IMR-90 (cell line): Measurements from ENCODE around the gene GPRC5D. TPM values are rescaled to one million over a fixed set of nuclear protein-coding genes. Genes with fewer than 3 reads are reported as not detected.

Source experiments
- ATAC-seq: fragments of 200-7000 bp; cut with Tn5 transposase; 2 replicates; pipeline ENCODE4 v1.9.1; 2020; ENCODE audit warnings: low read depth, mild to moderate bottlenecking, moderate library complexity
- BruUV-seq: library from RNA; stranded (reverse); fragments of 400-500 nt; replicated peaks from 2 replicates; lab custom pipeline; 2021; lab: Mats Ljungman, UMichigan
- CTCF ChIA-PET: fragments of 300-600 bp; formaldehyde crosslinking; extraction: SDS; loops from one replicate; lab custom pipeline; 2021; ENCODE audit warnings: antibody characterized with exemption; lab: Yijun Ruan, JAX
- POLR2A ChIA-PET: fragments of 300-600 bp; sonication (Branson Sonifier 250); formaldehyde crosslinking; loops from one replicate; lab custom pipeline; 2022; ENCODE audit warnings: antibody characterized with exemption; ENCODE audit not compliant: unreplicated experiment; lab: Charles Lee
- DNase-seq: peaks from one replicate; pipeline ENCODE4 v3.0.0; 2013
- H2AFZ ChIP-seq: replicated peaks from 2 replicates; pipeline ENCODE3; 2013; ENCODE audit warnings: low read length, mild to moderate bottlenecking; ENCODE audit not compliant: poor library complexity
- H2AK5ac ChIP-seq: 2 replicates; pipeline ENCODE4 v1.6.1; 2013; ENCODE audit warnings: low read depth, low read length, inconsistent platforms
- H2AK9ac ChIP-seq: replicated peaks from 2 replicates; pipeline ENCODE3; 2013; ENCODE audit warnings: mild to moderate bottlenecking, low read depth, low read length, moderate library complexity; ENCODE audit not compliant: poor library complexity
- H2BK120ac ChIP-seq: 2 replicates; pipeline ENCODE4 v1.6.1; 2013; ENCODE audit warnings: low read depth, low read length, inconsistent platforms
- H2BK15ac ChIP-seq: 3 replicates; pipeline ENCODE4 v1.6.1; 2013; ENCODE audit warnings: low read depth, low read length, inconsistent platforms
- H2BK20ac ChIP-seq: 2 replicates; pipeline ENCODE4 v1.6.1; 2013; ENCODE audit warnings: low read depth, mild to moderate bottlenecking, inconsistent platforms, low read length, moderate library complexity
- H2BK5ac ChIP-seq: 2 replicates; pipeline ENCODE4 v1.6.1; 2013; ENCODE audit warnings: mild to moderate bottlenecking, low read depth, low read length, inconsistent platforms; ENCODE audit not compliant: poor library complexity, severe bottlenecking
- H3K14ac ChIP-seq: replicated peaks from 2 replicates; pipeline ENCODE4 v1.6.1; 2013; ENCODE audit warnings: low read depth, low read length, inconsistent platforms
- H3K18ac ChIP-seq: 2 replicates; pipeline ENCODE4 v1.6.1; 2013; ENCODE audit warnings: low read depth, low read length, control low read depth
- H3K23ac ChIP-seq: 2 replicates; pipeline ENCODE4 v1.6.1; 2013; ENCODE audit warnings: low read depth, low read length, inconsistent platforms
- H3K27ac ChIP-seq: 2 replicates; pipeline ENCODE4 v1.5.1; 2013; ENCODE audit warnings: mild to moderate bottlenecking, control low read depth, low read length; ENCODE audit not compliant: insufficient read depth
- H3K27me3 ChIP-seq: 2 replicates; pipeline ENCODE4 v1.6.1; 2013; ENCODE audit warnings: low read length; ENCODE audit not compliant: control insufficient read depth, insufficient read depth
- H3K36me3 ChIP-seq: 2 replicates; pipeline ENCODE4 v1.6.1; 2013; ENCODE audit warnings: low read length, mixed read lengths; ENCODE audit not compliant: control insufficient read depth, insufficient read depth
- H3K4ac ChIP-seq: 2 replicates; pipeline ENCODE4 v1.6.1; 2013; ENCODE audit warnings: low read depth, low read length, inconsistent platforms
- H3K4me1 ChIP-seq: 2 replicates; pipeline ENCODE4 v1.6.1; 2013; ENCODE audit warnings: low read length, mixed read lengths; ENCODE audit not compliant: control insufficient read depth, insufficient read depth
- H3K4me2 ChIP-seq: 2 replicates; pipeline ENCODE4 v1.6.1; 2013; ENCODE audit warnings: low read depth, mild to moderate bottlenecking, control low read depth, low read length, moderate library complexity
- H3K4me3 ChIP-seq: 2 replicates; pipeline ENCODE4 v1.5.1; 2013; ENCODE audit warnings: low read depth, mild to moderate bottlenecking, control low read depth, low read length, moderate library complexity; ENCODE audit not compliant: insufficient read depth
- H3K56ac ChIP-seq: 2 replicates; pipeline ENCODE4 v1.6.1; 2013; ENCODE audit warnings: low read length, inconsistent platforms; ENCODE audit not compliant: insufficient read depth; ENCODE audit errors: extremely low read depth
- H3K79me1 ChIP-seq, 2 experiments: 2 replicates each; pipeline ENCODE4 v1.6.1; 2013; ENCODE audit warnings: low read length in 2 of 2, inconsistent platforms in 1 of 2, low read depth in 1 of 2
- H3K9ac ChIP-seq: 2 replicates; pipeline ENCODE4 v1.6.1; 2013; ENCODE audit warnings: low read depth, low read length, control low read depth
- H3K9me1 ChIP-seq: 2 replicates; pipeline ENCODE4 v1.6.1; 2013; ENCODE audit warnings: low read length, inconsistent platforms; ENCODE audit not compliant: insufficient read depth
- H3K9me3 ChIP-seq: 2 replicates; pipeline ENCODE4 v1.6.1; 2013; ENCODE audit warnings: low read length; ENCODE audit not compliant: control insufficient read depth, insufficient read depth
- H4K20me1 ChIP-seq: 2 replicates; pipeline ENCODE4 v1.6.1; 2013; ENCODE audit warnings: low read length, inconsistent platforms; ENCODE audit not compliant: insufficient read depth
- H4K5ac ChIP-seq: 2 replicates; pipeline ENCODE4 v1.6.1; 2013; ENCODE audit warnings: mild to moderate bottlenecking, low read depth, low read length, control low read depth
- H4K8ac ChIP-seq, 2 experiments: 2 replicates each; pipeline ENCODE4 v1.6.1; 2013; ENCODE audit warnings: low read depth in 2 of 2, low read length in 2 of 2, control low read depth in 1 of 2, inconsistent platforms in 1 of 2
- H4K91ac ChIP-seq: 2 replicates; pipeline ENCODE4 v1.6.1; 2013; ENCODE audit warnings: low read depth, low read length, inconsistent platforms; ENCODE audit not compliant: insufficient read depth
- BHLHE40 ChIP-seq: fragments of 150-350 bp; IDR thresholded peaks from 2 replicates; pipeline ENCODE4 v1.6.1; 2016; ENCODE audit warnings: mild to moderate bottlenecking, low read depth, low read length
- CEBPB ChIP-seq: IDR thresholded peaks from 2 replicates; pipeline ENCODE4 v1.6.1; 2012; ENCODE audit warnings: low read depth, low read length, improper control_type of control experiment
- CHD1 ChIP-seq: IDR thresholded peaks from 2 replicates; pipeline ENCODE4 v1.6.1; 2012; ENCODE audit warnings: low read depth, low read length, improper control_type of control experiment
- CTCF ChIP-seq: conservative IDR thresholded peaks from 2 replicates; pipeline ENCODE4 v1.5.1; 2012; ENCODE audit warnings: mild to moderate bottlenecking, low read depth, low read length, improper control_type of control experiment
- FOS ChIP-seq: fragments of 150-350 bp; IDR thresholded peaks from 2 replicates; pipeline ENCODE4 v1.6.1; 2016; ENCODE audit warnings: low read depth, low read length
- MAFK ChIP-seq: IDR thresholded peaks from 2 replicates; pipeline ENCODE4 v1.6.1; 2012; ENCODE audit warnings: low read depth, low read length, improper control_type of control experiment
- MAZ ChIP-seq: IDR thresholded peaks from 2 replicates; pipeline ENCODE4 v1.6.1; 2012; ENCODE audit warnings: low read depth, mild to moderate bottlenecking, low read length, improper control_type of control experiment, moderate library complexity, borderline replicate concordance
- MXI1 ChIP-seq: IDR thresholded peaks from 2 replicates; pipeline ENCODE4 v1.6.1; 2012; ENCODE audit warnings: low read depth, mild to moderate bottlenecking, low read length, moderate library complexity, borderline replicate concordance
- NFE2L2 ChIP-seq: fragments of 150-350 bp; IDR thresholded peaks from 2 replicates; pipeline ENCODE4 v1.6.1; 2016; ENCODE audit warnings: low read depth, mild to moderate bottlenecking, low read length
- POLR2A ChIP-seq: IDR thresholded peaks from 2 replicates; pipeline ENCODE4 v1.6.1; 2012; ENCODE audit warnings: mild to moderate bottlenecking, low read depth, low read length
- RAD21 ChIP-seq: IDR thresholded peaks from 2 replicates; pipeline ENCODE4 v1.6.1; 2012; ENCODE audit warnings: low read length, improper control_type of control experiment
- RCOR1 ChIP-seq: IDR thresholded peaks from 2 replicates; pipeline ENCODE4 v1.6.1; 2012; ENCODE audit warnings: mild to moderate bottlenecking, low read length, improper control_type of control experiment; ENCODE audit not compliant: insufficient replicate concordance
- RFX5 ChIP-seq: IDR thresholded peaks from 2 replicates; pipeline ENCODE4 v1.8.0; 2012; ENCODE audit warnings: low read depth, mild to moderate bottlenecking, low read length, moderate library complexity
- SMC3 ChIP-seq: fragments of 150-350 bp; IDR thresholded peaks from 2 replicates; pipeline ENCODE4 v1.6.1; 2016; ENCODE audit warnings: low read depth, mild to moderate bottlenecking, antibody characterized with exemption, low read length, moderate library complexity
- WGBS, 2 experiments: methylation state at CpG; one replicate each; pipeline versions ENCODE4 v1.1.5 to v1.1.7; 2013; ENCODE audit warnings: missing lambda C conversion rate in 2 of 2; ENCODE audit not compliant: insufficient read length in 1 of 2; ENCODE audit errors: extremely low coverage in 2 of 2; 5-methylcytosine and 5-hydroxymethylcytosine counted together
- dilution Hi-C: fragments of 300-500 bp; cut with HindIII; formaldehyde crosslinking; loops from one replicate; pipeline ENCODE4 v1.14.3; 2018; ENCODE audit warnings: low sequenced_read_pairs; ENCODE audit not compliant: unreplicated experiment
- in situ Hi-C: fragments of 300-500 bp; cut with MboI; formaldehyde crosslinking; loops from 3 replicates; pipeline ENCODE4 v1.14.3; 2019; ENCODE audit warnings: low sequenced_read_pairs, inconsistent platforms, mixed read lengths
- intact Hi-C: fragments of 100-400 bp; cut with micrococcal nuclease; formaldehyde crosslinking; loops from 2 replicates; pipeline ENCODE4 v1.10.0; 2022
- polyA plus RNA-seq, 3 experiments: library from polyadenylated mRNA; depleted of rRNA; stranded (reverse); fragments of >200 nt; gene quantifications; 2 replicates each; pipeline ENCODE4 v1.2.3, GENCODE V29; 2012; ENCODE audit warnings: low replicate concordance in 1 of 3
- total RNA-seq: library from RNA; depleted of rRNA; stranded (reverse); fragments of >200 nt; gene quantifications from 2 replicates; pipeline ENCODE4 v1.2.3, GENCODE V29; 2012
- TF ChIP-seq, protein P1 (sequence below): fragments of 150-350 bp; IDR thresholded peaks from 2 replicates; pipeline ENCODE4 v1.6.1; 2016; ENCODE audit warnings: low read depth, mild to moderate bottlenecking, low read length, moderate library complexity, borderline replicate concordance
- TF ChIP-seq, protein P2 (sequence below): fragments of 150-350 bp; IDR thresholded peaks from 2 replicates; pipeline ENCODE4 v1.6.1; 2017; ENCODE audit warnings: mild to moderate bottlenecking, antibody characterized with exemption, low read length, low read depth

Gene GPRC5D
- total and polyA plus RNA-seq, 2 of the 4 experiments (the other 2 are of a cell fraction): not detected

DNA sequence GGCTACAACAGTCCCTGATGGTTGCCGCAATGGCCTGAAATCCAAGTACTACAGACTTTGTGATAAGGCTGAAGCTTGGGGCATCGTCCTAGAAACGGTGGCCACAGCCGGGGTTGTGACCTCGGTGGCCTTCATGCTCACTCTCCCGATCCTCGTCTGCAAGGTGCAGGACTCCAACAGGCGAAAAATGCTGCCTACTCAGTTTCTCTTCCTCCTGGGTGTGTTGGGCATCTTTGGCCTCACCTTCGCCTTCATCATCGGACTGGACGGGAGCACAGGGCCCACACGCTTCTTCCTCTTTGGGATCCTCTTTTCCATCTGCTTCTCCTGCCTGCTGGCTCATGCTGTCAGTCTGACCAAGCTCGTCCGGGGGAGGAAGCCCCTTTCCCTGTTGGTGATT is 43.7 kb downstream of the GPRC5D start:
- no peak overlapping the region for H2BK120ac ChIP-seq
- dilution Hi-C loops (no loop called here), in situ Hi-C loops (loop anchor here (25.0 kb wide), 1 partner anchor 629 kb away; no protein-coding TSS in a partner anchor), intact Hi-C loops (no loop called here)
- H3K4me1 ChIP-seq: peaks cover 9% of the 10 kb centered on the region
- DNase-seq: no peak
- no peak overlapping the region for H2BK5ac ChIP-seq
- no peak for TF ChIP-seq SMC3
- no peak for TF ChIP-seq MXI1
- TF ChIP-seq, protein P1, sequence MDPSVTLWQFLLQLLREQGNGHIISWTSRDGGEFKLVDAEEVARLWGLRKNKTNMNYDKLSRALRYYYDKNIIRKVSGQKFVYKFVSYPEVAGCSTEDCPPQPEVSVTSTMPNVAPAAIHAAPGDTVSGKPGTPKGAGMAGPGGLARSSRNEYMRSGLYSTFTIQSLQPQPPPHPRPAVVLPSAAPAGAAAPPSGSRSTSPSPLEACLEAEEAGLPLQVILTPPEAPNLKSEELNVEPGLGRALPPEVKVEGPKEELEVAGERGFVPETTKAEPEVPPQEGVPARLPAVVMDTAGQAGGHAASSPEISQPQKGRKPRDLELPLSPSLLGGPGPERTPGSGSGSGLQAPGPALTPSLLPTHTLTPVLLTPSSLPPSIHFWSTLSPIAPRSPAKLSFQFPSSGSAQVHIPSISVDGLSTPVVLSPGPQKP: no peak
- no peak for TF ChIP-seq CHD1
- TF ChIP-seq BHLHE40: no peak
- no peak for TF ChIP-seq POLR2A
- no peak for TF ChIP-seq CEBPB
- no peak for TF ChIP-seq MAZ
- TF ChIP-seq MAFK: no peak
- TF ChIP-seq RCOR1: no peak
- no peak for TF ChIP-seq CTCF
- no peak for TF ChIP-seq FOS
- no peak for TF ChIP-seq NFE2L2
- TF ChIP-seq, protein P2, sequence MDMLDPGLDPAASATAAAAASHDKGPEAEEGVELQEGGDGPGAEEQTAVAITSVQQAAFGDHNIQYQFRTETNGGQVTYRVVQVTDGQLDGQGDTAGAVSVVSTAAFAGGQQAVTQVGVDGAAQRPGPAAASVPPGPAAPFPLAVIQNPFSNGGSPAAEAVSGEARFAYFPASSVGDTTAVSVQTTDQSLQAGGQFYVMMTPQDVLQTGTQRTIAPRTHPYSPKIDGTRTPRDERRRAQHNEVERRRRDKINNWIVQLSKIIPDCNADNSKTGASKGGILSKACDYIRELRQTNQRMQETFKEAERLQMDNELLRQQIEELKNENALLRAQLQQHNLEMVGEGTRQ: no peak
- no peak for TF ChIP-seq RAD21
- TF ChIP-seq RFX5: no peak
- ChIA-PET CTCF (no interaction called here), POLR2A (no interaction called here)
- H3K9me1 ChIP-seq: peaks cover 23% of the 10 kb centered on the region
- H3K79me1 ChIP-seq: peaks cover 31 to 76% of the 10 kb centered on the region in 2 experiments
- H3K4me3 ChIP-seq: no peak overlapping the region
- H2AK9ac ChIP-seq: no peak overlapping the region
- H3K9me3 ChIP-seq: no peaks in the 10 kb centered on the region
- H3K56ac ChIP-seq: no peak overlapping the region
- no peak overlapping the region for H4K91ac ChIP-seq
- WGBS, 2 experiments: 90% methylated on average over 13 of the region's 14 CpGs; no CpG with 5 or more reads in 1 of the 2 experiments
- H2BK15ac ChIP-seq: no peak overlapping the region
- no peak overlapping the region for H3K23ac ChIP-seq
- no peak overlapping the region for H3K27ac ChIP-seq
- H2BK20ac ChIP-seq: no peak overlapping the region
- H4K8ac ChIP-seq: no peak overlapping the region
- no peak overlapping the region for H3K14ac ChIP-seq
- H3K36me3 ChIP-seq: peaks cover 49% of the 10 kb centered on the region
- no peak overlapping the region for H3K4me2 ChIP-seq
- H2AK5ac ChIP-seq: no peak overlapping the region
- no peak for ATAC-seq
- peaks cover 21% of the 10 kb centered on the region; the same call in 1 of the 2 replicates for H4K20me1 ChIP-seq
- H3K4ac ChIP-seq: no peak overlapping the region
- H3K18ac ChIP-seq: no peak overlapping the region
- BruUV-seq: no TSS peak
- H2AFZ ChIP-seq: no peak overlapping the region
- H4K5ac ChIP-seq: no peak overlapping the region
- H3K9ac ChIP-seq: no peak overlapping the region
- no peaks in the 10 kb centered on the region for H3K27me3 ChIP-seq
